Sigmoid colon (tissue), 7 donors: Measurements from ENCODE around the gene RPS8. TPM values are rescaled to one million over a fixed set of nuclear protein-coding genes. Genes with fewer than 3 reads are reported as not detected.

Experiments used
- DNase-seq: peaks from one replicate; pipeline ENCODE4 v3.0.0-alpha.2; 2019
- H3K27ac ChIP-seq, 4 donors: fragments of 200-600 bp; sonication (generic); one replicate each; pipeline ENCODE4 v1.5.1; 2016 to 2019; ENCODE audit warnings: mild to moderate bottlenecking in 1 of 4
- H3K27me3 ChIP-seq, 3 donors: fragments of 200-600 bp; sonication (generic); one replicate each; pipeline ENCODE4 v1.5.1; 2019; ENCODE audit warnings: mild to moderate bottlenecking in 1 of 3
- H3K36me3 ChIP-seq, 4 donors: fragments of 200-600 bp; sonication (generic); one replicate each; pipeline ENCODE4 v1.5.1; 2016 to 2019
- H3K4me1 ChIP-seq, 4 donors: fragments of 200-600 bp; sonication (generic); one replicate each; pipeline ENCODE4 v1.5.1; 2017 to 2019
- H3K4me3 ChIP-seq, 4 donors: fragments of 200-600 bp; sonication (generic); one replicate each; pipeline ENCODE4 v1.5.1; 2017 to 2019; ENCODE audit warnings: mild to moderate bottlenecking in 2 of 4, moderate library complexity in 1 of 4
- H3K9me3 ChIP-seq, 4 donors: fragments of 200-600 bp in 3 of 4; sonication (generic) in 3 of 4; one replicate each; pipeline versions ENCODE4 v1.5.1 to v1.6.1; 2013 to 2019
- CTCF ChIP-seq, 4 experiments: fragments of 450-650 bp in 3 of 4; fragments of 200-600 bp in 1 of 4; IDR thresholded peaks; one replicate each; pipeline ENCODE4 v1.5.1; 2016 to 2019; ENCODE audit warnings: antibody characterized with exemption in 4 of 4, mild to moderate bottlenecking in 3 of 4, moderate library complexity in 2 of 4
- EP300 ChIP-seq, 4 donors: sonication (generic); formaldehyde crosslinking; IDR thresholded peaks; one replicate each; pipeline ENCODE4 v1.6.1; 2017; ENCODE audit warnings: antibody characterized with exemption in 4 of 4
- POLR2A ChIP-seq, 2 donors: fragments of 450-650 bp; IDR thresholded peaks; one replicate each; pipeline ENCODE4 v1.6.1; 2016; ENCODE audit warnings: antibody characterized with exemption in 2 of 2, mild to moderate bottlenecking in 2 of 2, moderate library complexity in 2 of 2
- POLR2AphosphoS5 ChIP-seq, 4 donors: sonication (generic); formaldehyde crosslinking; IDR thresholded peaks; one replicate each; pipeline ENCODE4 v1.6.1; 2017; ENCODE audit warnings: antibody characterized with exemption in 4 of 4
- WGBS, 2 donors: extraction: QIAGEN DNeasy Blood & Tissue Kit; methylation state at CpG; one replicate each; pipeline ENCODE4 v1.1.7; 2013; 5-methylcytosine and 5-hydroxymethylcytosine counted together
- intact Hi-C: fragments of 100-400 bp; cut with DNase I; formaldehyde crosslinking; loops from one replicate; pipeline ENCODE4 v1.15.1; 2023
- polyA plus RNA-seq, 3 donors: library from polyadenylated mRNA; stranded (reverse); fragments of 200-250 nt; gene quantifications; one replicate each; pipeline ENCODE4 v1.2.3, GENCODE V29; 2013
- total RNA-seq, 4 donors: library from RNA; depleted of rRNA; stranded (reverse); fragments of >200 nt; gene quantifications; one replicate each; pipeline ENCODE4 v1.1.0, GENCODE V29; 2016
- donor health status: healthy with polysubstance abuse.
- donor health status: Bipolar disorder and iron deficiency.
- donor health status: healthy.

RPS8 gene
- total RNA-seq = 1,000 to 10,000 TPM; 2,554 to 3,717 (median 3,009) TPM
- 1,000 to 10,000 TPM; 1,996 to 3,223 (median 2,310) TPM for polyA plus RNA-seq

- Histone ChIP-seq H3K27me3 (no peaks in the 10 kb centered on the region), H3K9me3 (no peaks in the 10 kb centered on the region), H3K27ac (peak within 1 kb of the TSS; percentile 98 to 99 (median 98)), H3K4me1 (peaks cover 0 to 37% (median 26%) of the 10 kb centered on the region in 4 donors), H3K4me3 (peak within 1 kb of the TSS; percentile 74 to 91 (median 81)), H3K36me3 (peaks cover 7 to 41% (median 21%) of the 10 kb centered on the region in 4 donors)
- peak; percentile 99 for TF ChIP-seq POLR2AphosphoS5 (IDR thresholded peaks at IDR 0.05)
- TF ChIP-seq POLR2A (IDR thresholded peaks at IDR 0.05) = peak; percentile 94 to 97
- no peak for TF ChIP-seq CTCF (IDR thresholded peaks at IDR 0.05)
- TF ChIP-seq EP300 (IDR thresholded peaks at IDR 0.05) = peak in 2 of 4 donors; percentile 23 to 74
- 0% methylated on average over 65 of the region's 65 CpGs for WGBS, 2 donors
- intact Hi-C loops = loop anchor here (2.0 kb wide), 1 partner anchor 35 kb away; no protein-coding TSS in a partner anchor
- DNase-seq = peak; percentile 96
Observed at GRCh38 chr1:44775078-44775929, at the start of gene RPS8. RPS8 (plus strand) TSS chr1:44775540; CDS start chr1:44775597, 57 bp downstream.

- Histone ChIP-seq H3K36me3 (no peaks in the 10 kb centered on the region), H3K27me3 (no peaks in the 10 kb centered on the region), H3K27ac (peak within 1 kb of the TSS; percentile 77 to 88 (median 82)), H3K4me3 (peak within 1 kb of the TSS in 3 of 4 donors; percentile 13 to 20 (median 14)), H3K9me3 (no peaks in the 10 kb centered on the region), H3K4me1 (peaks cover 0 to 8% (median 4%) of the 10 kb centered on the region in 4 donors)
- TF ChIP-seq POLR2AphosphoS5 (IDR thresholded peaks at IDR 0.05) = peak; percentile 80 to 99 (median 97)
- TF ChIP-seq CTCF (IDR thresholded peaks at IDR 0.05) = peak; percentile 39 to 85 (median 68)
- TF ChIP-seq EP300 (IDR thresholded peaks at IDR 0.05) = peak in 2 of 4 donors; percentile 10 to 20
- TF ChIP-seq POLR2A (IDR thresholded peaks at IDR 0.05) = peak; percentile 95
- 1% methylated on average over 19 of the region's 19 CpGs for WGBS, 2 donors
- intact Hi-C loops = loop anchor here (5.0 kb wide), 2 partner anchors 281 to 571 kb away; partner anchors contain the start of genes HECTD3 and UROD
- peak; percentile 96 for DNase-seq
Observed at GRCh38 chr1:44730741-44731512, 44.4 kb upstream of the RPS8 start, which contains the start of gene RNU5D-1. RNU5D-1 (minus strand) TSS chr1:44731170.

GRCh38 chr1:44733365-44733764 lies 42.0 kb upstream of the RPS8 start:
- WGBS, 2 donors = 60 to 67% methylated on average over 1 of the region's 1 CpG
- DNase-seq = peak; percentile 75
- H3K27ac ChIP-seq = peak overlapping the region in 3 of 4 donors; percentile 7 to 37 (median 31)
- H3K27me3 ChIP-seq = no peaks in the 10 kb centered on the region
- H3K4me1 ChIP-seq = peaks cover 0 to 8% (median 4%) of the 10 kb centered on the region in 4 donors
- H3K36me3 ChIP-seq = no peaks in the 10 kb centered on the region
- intact Hi-C loops = loop anchor here (5.0 kb wide), 2 partner anchors 279 to 569 kb away; partner anchors contain the start of genes HECTD3 and UROD
- H3K9me3 ChIP-seq = no peaks in the 10 kb centered on the region
- no peak overlapping the region for H3K4me3 ChIP-seq
- no peak for TF ChIP-seq CTCF (IDR thresholded peaks at IDR 0.05)

- no peak for TF ChIP-seq POLR2A (IDR thresholded peaks at IDR 0.05)
- TF ChIP-seq POLR2AphosphoS5 (IDR thresholded peaks at IDR 0.05) = no peak
- no peak for TF ChIP-seq EP300 (IDR thresholded peaks at IDR 0.05)
- no peak for TF ChIP-seq CTCF (IDR thresholded peaks at IDR 0.05)
- intact Hi-C loops = loop anchor here (5.0 kb wide), 2 partner anchors 279 to 569 kb away; partner anchors contain the start of genes HECTD3 and UROD
- WGBS, 2 donors = 79 to 94% methylated on average over 1 of the region's 1 CpG
Observed at GRCh38 chr1:44733784-44734183, 41.6 kb upstream of the RPS8 start.

More at GRCh38 chr1:44733784-44734183, 41.6 kb upstream of the RPS8 start:
- H3K27me3 ChIP-seq = no peaks in the 10 kb centered on the region
- H3K4me1 ChIP-seq = peaks cover 0 to 8% (median 4%) of the 10 kb centered on the region in 4 donors
- DNase-seq = no peak
- H3K9me3 ChIP-seq = no peaks in the 10 kb centered on the region
- peak overlapping the region in 3 of 4 donors; percentile 7 to 37 (median 31) for H3K27ac ChIP-seq
- H3K36me3 ChIP-seq = no peaks in the 10 kb centered on the region
- H3K4me3 ChIP-seq = no peak overlapping the region
